Fibroblast of the aortic adventitia (primary cell): ENCODE measurements around the gene RHEX. TPM values are rescaled to one million over a fixed set of nuclear protein-coding genes. Genes with fewer than 3 reads are reported as not detected.

ENCODE experiments used
- DNase-seq: peaks from one replicate; pipeline ENCODE4 v3.0.0-alpha.2; 2010; ENCODE audit warnings: low read depth
- H3K4me3 ChIP-seq: 2 replicates; pipeline ENCODE4 v1.5.1; 2011; ENCODE audit warnings: low read depth, mild to moderate bottlenecking, control low read depth, low read length, moderate library complexity
- total RNA-seq: library from RNA; depleted of rRNA; stranded (reverse); fragments of >200 nt; gene quantifications from 2 replicates; pipeline ENCODE4 v1.2.3, GENCODE V29; 2012; ENCODE audit warnings: low replicate concordance
- TF ChIP-seq, protein P1 (sequence below): IDR thresholded peaks from 2 replicates; pipeline ENCODE4 v1.5.1; 2011; ENCODE audit warnings: mild to moderate bottlenecking, low read length, control low read depth, inconsistent platforms; ENCODE audit not compliant: insufficient read depth

RHEX gene
- total RNA-seq, 1 donor: not detected

DNA sequence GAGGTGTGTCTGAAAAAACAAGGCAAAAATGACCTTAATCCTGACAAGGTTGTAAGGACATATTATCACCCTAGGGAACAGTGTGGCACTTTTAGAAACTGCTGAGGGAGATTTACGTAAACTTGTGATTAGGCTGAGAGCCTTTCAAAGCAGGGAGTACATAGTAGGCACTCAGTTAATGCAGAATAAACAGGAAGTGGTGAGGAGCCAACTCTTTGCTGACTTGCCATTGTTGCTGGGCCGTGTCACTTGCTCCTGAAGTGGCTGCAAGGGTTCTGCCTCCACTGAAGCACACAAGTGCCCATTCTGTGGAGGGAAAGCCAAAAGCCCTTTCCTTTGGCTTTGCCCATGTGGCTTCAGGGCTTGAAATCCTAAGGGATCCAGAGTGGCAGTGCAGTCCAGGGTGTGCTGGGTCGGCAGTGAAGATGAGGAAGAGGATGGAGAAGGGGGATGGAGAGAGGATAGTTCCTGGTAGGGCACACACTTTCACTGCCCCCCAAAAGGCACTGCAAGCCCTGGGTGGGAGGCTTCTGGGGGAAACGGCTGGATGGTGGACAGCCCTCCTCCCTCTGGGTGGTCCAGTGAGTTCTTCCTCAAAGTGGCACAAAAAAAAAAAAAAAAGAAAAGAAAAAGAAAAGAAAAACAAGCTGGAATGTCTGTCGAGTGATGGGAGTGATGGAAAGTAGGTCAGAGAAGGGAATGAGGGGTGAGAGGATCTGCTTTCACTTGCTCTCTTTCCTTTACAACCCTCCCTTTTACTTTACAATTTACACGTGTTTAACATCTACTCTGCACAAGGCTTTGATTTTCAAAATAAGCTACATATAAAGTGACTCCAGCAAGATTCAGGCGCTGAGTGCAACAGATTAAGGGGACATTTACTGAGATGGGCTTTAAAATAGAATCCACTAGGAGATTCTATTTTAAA is 13.7 kb upstream of the RHEX start:
- DNase-seq: no peak
- TF ChIP-seq, protein P1, sequence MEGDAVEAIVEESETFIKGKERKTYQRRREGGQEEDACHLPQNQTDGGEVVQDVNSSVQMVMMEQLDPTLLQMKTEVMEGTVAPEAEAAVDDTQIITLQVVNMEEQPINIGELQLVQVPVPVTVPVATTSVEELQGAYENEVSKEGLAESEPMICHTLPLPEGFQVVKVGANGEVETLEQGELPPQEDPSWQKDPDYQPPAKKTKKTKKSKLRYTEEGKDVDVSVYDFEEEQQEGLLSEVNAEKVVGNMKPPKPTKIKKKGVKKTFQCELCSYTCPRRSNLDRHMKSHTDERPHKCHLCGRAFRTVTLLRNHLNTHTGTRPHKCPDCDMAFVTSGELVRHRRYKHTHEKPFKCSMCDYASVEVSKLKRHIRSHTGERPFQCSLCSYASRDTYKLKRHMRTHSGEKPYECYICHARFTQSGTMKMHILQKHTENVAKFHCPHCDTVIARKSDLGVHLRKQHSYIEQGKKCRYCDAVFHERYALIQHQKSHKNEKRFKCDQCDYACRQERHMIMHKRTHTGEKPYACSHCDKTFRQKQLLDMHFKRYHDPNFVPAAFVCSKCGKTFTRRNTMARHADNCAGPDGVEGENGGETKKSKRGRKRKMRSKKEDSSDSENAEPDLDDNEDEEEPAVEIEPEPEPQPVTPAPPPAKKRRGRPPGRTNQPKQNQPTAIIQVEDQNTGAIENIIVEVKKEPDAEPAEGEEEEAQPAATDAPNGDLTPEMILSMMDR: no peak
- H3K4me3 ChIP-seq: no peak overlapping the region

- DNase-seq: no peak
- TF ChIP-seq, protein P1: no peak
- no peak overlapping the region for H3K4me3 ChIP-seq
Observed at GRCh38 chr1:206040328-206040727, 12.6 kb upstream of the RHEX start.

- H3K4me3 ChIP-seq: no peak overlapping the region
- DNase-seq: no peak
- TF ChIP-seq, protein P1: no peak
Observed at GRCh38 chr1:206041640-206042039, 11.3 kb upstream of the RHEX start.

DNA sequence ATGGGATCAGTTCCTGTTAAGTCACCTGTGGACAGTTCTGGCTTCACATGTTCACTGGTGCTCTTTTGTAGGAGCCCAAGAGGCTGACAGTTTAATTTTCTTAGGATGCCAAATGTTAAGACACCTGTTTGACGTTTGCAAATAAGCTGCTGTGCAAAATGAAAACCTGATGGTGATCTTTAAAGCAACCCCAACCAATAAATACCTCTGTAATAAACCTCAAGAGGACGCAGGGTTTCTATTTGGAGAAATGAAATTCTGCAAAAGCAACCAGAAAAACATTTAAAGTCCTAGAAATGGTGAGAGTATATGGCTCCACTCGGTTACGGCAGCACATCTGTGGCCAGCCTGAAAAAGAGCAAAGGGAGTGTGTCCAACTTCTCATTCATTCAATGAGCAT is 5.7 kb upstream of the RHEX start:
- DNase-seq: no peak
- H3K4me3 ChIP-seq: no peak overlapping the region
- TF ChIP-seq, protein P1: no peak

DNA sequence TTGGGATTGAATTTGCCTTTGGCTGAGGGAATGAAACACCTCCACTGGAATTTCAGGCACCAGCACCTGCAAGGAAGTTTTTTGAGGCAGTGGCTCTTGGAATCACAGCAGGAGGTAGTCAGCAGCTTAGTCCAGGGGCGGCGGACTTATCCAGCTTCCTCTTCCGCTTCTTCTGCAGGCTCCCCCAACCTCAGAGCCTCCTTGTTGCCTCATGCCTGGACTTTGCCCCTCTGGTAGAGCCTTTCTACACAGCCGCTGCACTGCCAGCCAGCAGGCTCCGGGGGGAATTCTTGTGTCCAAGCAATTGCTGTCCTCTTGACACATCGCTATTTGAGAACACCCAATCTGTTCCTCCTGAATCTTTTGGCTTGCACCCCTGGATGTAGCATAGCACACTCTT is 4.4 kb upstream of the RHEX start:
- TF ChIP-seq, protein P1: no peak
- no peak for DNase-seq
- no peak overlapping the region for H3K4me3 ChIP-seq

GRCh38 chr1:206049293-206049692 is 3.7 kb upstream of the RHEX start:
- DNase-seq: no peak
- H3K4me3 ChIP-seq: no peak overlapping the region
- TF ChIP-seq, protein P1: no peak
